Hindlimb muscle (tissue), 1 donor: ENCODE measurements around the gene NSUN6. TPM values are rescaled to one million over a fixed set of nuclear protein-coding genes. Genes with fewer than 3 reads are reported as not detected.
"Not testable (repeated sequence)": the region's sequence is repeated elsewhere in the genome, so short reads cannot be mapped to it uniquely, and the experiment has no call there.

Experiments
- DNase-seq: peaks from one replicate; pipeline ENCODE4 v3.0.0-alpha.2; 2013
- polyA plus RNA-seq: library from polyadenylated mRNA; unstranded; fragments of 120-200 nt; gene quantifications from one replicate; pipeline ENCODE4 v1.2.1, GENCODE V29; 2013; ENCODE audit not compliant: insufficient read length

The NSUN6 gene
- polyA plus RNA-seq, 1 donor: 17.8 TPM

DNA sequence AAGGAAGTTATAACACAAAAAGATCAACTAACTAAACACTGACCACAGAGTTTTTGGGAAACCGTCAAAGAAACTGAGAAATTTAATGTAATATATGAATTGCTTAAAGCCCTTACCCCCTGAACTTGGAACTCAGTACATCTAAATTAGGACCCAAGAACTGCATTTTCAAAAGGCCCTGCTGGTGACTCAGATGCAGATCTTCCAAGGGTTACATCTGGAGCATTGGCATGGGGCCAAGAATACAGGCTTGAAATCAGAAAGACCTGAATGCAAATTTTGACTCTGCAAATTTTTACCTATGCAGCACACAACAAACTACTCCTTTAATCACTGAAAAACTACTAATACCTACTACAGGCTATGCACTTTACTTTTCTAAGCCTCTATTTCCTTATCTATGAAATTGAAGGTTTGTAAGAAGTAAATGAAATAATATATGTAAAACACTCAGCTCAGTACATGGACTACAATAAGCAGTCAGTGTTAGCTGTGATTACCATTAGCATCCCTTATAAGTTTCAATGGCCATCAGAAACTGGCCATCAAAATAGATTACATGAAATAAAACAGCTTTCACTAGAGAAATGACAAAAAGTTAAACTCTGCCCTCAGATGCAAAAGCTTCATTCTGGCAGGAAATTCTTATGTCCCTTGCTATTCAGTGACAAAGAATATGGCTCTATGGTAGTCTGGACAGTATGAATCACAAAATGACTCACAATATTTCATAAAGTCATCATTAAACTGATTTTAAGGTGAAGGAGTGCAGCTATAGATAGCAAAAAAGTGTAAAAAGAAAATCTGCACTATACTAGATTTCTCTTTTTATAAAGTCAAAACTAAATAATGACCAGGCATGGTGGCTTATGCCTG is 43.6 kb downstream of the NSUN6 start:
- DNase-seq: peak; percentile 22

DNA sequence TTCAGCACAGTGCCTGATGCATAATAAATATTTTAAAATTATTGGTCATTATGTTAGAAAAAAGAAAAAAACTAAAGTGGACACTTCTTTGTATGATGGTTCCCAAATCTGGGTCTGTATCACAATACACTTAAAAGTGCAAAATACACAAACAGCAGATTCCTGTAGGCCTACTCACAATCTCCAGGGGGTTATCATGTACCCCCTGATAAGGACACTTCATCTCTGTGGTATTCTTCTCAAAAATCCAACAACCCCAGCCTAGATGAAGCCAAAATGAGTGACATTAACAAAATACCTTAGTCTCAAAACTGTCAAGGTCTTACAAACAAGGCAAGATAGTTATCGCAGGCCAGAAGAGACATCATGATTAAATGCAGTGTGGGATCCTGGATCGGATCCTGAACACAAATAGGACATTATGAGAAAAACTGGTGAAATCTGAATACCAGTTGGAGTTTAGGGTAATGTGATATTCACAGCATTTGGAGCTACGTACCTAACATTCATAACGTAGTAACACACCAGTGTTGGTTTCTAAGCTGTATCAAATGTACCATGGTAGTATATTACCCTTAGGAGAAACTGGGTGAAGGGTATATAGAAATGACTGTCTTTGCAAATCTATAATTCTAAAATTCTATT is 45.2 kb downstream of the NSUN6 start:
- DNase-seq: no peak

GRCh38 chr10:18601321-18601720 is 50.1 kb downstream of the NSUN6 start:
- peak; percentile 6 for DNase-seq

- DNase-seq: no peak
Measured at GRCh38 chr10:18599392-18599791, 52.0 kb downstream of the NSUN6 start.

- DNase-seq: no peak
Measured at GRCh38 chr10:18594574-18595156, 56.7 kb downstream of the NSUN6 start.

GRCh38 chr10:18591141-18591540 is 60.2 kb downstream of the NSUN6 start:
- DNase-seq: not testable (repeated sequence)

DNA sequence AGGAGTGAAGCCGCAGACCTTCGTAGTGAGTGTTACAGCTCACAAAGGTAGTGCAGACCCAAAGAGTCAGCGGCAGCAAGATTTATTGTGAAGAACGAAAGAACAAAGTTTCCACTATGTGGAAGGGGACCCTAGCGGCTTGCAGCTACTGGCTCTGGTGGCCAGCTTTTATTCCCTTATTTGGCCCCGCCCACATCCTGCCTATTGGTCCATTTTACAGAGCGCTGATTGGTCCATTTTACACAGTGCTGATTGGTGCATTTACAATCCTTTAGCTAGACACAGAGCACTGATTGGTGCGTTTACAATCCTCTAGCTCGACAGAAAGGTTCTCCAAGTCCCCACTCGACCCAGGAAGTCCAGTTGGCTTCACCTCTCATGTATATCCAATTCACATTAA is 64.8 kb downstream of the NSUN6 start:
- not testable (repeated sequence) for DNase-seq

DNA sequence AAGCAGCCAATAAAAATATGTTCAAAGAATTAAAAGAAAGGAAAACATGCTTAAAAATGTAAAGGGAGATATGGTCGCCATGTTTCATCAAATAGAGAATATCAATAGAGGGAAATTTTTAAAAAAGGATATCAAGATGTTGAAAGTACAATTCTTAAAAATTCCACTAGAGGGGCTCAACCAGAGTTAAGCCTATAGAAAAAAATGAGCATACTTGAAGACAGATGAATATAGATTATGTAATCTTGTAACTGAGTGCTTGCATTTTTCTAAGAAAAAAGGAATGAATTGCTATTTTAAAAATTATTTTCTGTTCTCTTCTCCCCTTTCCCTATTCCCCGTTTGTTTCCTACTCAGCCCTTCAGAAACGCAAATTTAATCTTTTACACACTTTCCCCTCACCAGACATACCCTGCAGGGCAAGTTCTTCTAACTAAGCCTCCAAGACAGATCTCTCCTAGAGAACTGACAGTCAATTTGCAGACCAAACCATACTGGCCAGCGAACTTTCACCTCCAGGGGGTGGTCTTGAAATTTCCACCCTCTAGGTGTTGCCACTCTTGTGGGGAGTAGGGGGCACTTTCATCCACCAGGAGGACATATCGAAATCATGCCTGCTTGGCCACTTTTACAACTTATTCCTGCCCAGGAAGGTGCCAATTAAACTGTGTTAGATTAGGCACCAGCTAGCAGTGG is 67.7 kb downstream of the NSUN6 start:
- DNase-seq: no peak

DNA sequence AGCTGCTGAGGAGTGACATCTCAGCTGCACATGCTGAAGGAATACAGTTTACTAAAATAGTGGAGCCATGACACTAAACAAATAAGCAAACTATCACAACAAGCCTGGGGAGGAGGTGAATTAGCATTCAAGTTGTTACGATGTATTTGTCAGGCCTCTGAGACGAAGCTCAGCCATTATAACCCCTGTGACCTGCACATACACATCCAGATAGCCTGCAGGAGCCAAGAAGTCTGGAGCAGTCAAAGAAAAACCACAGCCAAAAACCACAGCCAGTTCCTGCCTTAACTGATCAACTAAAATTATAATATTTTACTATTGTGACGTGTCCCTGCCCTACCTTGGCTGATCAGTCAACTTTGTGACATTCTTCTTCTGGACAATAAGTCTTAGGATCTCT is 68.6 kb downstream of the NSUN6 start:
- DNase-seq: no peak

DNA sequence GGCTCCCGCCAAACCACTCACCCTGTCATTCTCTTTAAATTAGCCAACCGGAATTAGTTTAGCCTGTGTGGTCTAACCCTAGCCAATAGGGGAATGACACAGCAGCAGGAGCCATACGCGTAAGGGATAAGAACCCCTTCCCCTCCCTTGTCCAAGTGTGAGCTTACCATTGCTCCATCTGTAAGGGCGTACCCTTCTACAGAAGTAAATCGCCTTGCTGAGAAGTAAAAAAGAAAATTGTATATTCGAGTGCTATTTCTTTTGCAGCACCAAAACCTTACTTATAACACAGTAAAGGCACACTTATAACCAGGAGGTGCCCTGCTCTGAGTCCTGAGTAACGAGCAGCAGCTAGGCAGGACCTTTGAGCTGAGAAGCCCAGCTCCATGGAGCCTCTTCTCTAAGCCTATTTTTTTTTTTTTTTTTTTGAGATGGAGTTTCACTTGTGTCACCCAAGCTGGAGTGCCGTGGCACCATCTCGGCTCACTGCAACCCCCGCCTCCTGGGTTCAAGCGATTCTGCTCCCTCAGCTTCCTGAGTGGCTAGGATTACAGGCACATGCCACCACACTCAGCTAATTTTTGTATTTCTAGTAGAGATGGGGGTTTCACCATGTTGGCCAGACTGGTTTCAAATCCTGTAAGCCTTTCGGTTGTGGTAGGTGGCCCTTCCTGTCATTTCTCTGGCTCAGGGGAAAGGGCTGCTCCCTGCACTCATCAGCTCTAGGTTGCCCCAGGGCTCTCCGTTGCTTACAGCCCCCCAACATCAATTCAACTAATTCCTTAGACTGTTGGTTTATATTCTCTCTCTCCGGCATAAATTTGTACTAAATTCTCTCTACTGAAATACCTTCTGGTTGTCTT is 73.3 kb downstream of the NSUN6 start:
- no peak for DNase-seq

DNA sequence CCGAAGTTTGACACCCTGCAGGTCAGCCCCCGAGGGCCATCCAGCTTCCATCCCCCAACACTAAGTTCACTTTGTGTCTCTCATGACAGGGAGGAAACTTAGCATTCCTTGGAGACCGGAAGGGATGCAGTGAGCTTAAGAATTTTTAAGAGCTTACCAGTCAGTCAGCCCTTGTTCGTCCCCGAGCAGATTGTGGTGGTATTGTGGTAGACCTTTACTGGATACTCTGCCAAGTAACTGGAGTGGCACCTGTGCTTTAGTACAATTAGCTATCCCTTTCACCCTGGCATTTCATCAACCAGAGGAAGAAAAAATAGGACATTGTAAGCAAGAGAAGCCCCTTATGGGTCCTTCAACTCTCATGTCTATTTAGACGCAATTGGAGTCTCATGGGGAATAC is 74.8 kb downstream of the NSUN6 start:
- DNase-seq: no peak

DNA sequence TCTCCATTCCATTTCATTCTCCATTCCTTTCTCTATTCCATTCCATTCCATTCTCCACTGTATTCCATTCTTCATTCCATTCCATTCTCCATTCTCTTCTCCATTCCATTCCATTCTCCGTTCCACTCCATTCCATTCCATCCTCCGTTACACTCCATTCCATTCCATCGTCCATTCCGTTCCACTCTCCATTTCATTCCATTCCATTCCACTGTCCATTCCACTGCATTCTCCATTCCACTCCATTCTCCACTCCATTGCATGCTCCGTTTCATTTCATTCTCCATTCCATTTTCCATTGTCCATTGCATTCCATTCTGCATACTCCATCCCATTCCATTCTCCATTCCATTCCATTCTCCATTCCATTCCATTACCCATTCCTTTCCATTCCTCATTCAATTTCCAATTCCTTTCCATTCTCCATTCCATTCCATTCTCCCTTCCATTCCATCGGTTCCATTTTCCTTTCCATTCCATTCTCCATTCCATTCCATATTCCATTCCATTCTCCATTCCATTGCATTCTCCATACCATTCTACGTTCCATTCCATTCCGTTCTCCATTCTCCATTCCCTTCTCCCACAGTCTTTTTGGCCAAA is 78.3 kb downstream of the NSUN6 start:
- DNase-seq: no peak

DNA sequence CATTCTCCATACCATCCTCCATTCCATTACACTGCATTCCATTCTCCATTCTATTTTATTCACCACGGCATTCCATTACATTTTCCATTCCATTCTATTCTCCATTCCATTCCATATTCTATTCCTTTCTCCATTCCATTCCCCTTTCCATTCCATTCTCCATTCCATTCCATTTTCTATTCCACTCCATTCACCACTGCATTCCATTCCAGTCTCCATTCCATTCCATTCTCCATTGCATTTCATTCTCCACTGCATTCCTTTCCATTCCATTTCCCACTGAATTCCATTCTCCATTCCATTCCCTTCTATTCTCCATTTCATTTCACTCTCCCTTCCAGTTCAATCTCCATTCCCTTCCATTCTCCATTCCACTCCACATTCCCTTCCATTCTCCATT is 79.6 kb downstream of the NSUN6 start:
- no peak for DNase-seq

- no peak for DNase-seq
Measured at GRCh38 chr10:18571076-18571475, 80.3 kb downstream of the NSUN6 start.

DNA sequence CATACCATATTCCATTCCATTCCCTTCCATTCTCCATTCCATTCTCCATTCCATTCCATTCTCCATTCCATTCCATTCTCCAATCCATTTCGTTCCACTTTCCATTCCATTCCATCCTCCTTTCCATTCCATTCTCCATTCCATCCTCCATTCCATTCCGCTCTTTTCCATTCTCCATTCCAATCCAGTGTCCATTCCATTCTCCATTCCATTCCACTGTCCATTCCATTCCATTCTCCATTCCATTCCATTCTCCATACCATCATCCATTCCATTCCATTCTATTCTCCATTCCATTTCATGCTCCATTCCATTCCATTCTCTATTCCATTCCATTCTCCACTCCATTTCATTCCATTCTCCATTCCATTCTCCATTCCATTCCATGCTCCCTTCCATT is 81.0 kb downstream of the NSUN6 start:
- not testable (repeated sequence) for DNase-seq

DNA sequence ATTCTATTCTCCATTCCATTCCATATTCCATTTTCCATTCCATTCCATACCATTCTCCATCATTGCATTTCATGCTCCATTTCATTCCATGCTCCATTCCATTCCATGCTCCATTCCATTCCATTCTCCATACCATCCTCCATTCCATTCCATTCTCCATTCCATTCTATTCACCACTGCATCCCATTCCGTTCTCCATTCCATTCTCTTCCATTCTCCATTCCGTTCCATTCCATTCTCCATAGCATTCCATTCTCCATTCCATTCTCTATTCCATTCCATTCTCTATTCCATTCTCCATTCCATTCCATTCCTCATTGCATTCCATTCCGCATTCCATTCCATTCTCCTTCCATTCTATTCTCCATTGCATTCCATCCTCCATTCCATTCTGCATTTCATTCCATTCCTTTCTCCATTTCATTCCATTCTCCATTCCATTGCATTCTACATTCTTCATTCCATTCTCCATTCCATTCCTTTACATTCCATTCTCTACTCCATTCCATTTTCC is 84.0 kb downstream of the NSUN6 start:
- no peak for DNase-seq

DNA sequence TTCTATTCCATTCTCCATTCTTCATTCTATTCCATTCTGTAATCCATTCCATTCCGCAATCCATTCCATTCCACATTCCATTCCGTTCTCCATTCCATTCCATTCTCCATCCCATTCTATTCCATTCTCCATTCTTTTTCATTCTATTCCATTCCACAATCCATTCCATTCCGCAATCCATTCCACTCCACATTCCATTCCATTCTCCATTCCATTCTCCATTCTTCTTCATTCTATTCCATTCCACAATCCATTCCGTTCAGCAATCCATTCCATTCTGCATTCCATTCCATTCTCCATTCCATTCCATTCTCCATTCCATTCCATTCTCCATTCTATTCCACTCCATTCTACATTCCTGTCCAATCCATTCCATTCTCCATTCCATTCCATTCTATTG is 85.2 kb downstream of the NSUN6 start:
- no peak for DNase-seq

DNA sequence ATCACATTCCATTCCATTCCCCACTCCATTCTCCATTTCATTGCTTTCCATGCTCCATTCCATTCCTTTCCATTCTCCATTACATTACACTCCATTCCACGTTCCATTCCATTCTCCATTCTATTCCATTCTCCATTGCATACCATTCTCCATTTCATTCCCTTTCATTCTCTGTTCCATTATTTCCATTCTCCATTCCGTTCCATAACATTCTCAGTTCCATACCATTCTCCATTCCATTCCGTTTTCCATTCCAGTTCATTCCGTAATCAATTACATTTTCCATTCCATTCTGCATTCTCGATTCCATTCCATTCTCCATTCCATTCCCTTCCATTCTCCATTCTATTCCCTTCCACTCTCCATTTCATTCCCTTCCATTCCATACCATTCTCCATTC is 86.4 kb downstream of the NSUN6 start:
- no peak for DNase-seq

GRCh38 chr10:18563003-18563726 is 88.2 kb downstream of the NSUN6 start:
- DNase-seq: no peak

DNA sequence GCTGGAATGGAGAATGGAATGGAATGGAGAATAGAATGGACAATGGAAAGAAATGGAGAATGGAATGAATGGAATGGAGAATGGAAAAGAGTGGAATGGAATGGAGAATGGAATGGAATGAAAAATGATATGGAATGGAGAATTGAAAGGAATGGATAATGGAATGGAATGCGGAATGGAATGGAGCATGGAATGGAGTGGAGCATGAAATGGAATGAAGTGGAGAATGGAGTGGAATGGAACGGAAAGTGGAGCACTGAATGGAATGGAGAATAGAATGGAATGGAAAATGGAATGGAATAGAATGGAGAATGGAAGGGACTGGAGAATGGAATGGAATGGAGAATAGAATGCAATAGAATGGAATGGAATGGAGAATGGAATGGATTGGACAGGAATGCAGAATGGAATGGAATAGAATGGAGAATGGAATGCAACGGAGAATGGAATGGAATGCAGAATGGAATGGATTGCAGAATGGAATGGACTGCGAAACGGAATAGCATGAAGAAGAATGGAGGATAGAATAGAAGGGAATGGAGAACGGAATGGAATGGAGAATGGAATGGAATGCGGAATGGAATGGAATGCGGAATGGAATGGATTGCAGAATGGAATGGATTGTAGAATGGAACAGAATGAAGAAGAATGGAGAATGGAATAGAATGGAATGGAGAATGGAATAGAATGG is 89.4 kb downstream of the NSUN6 start:
- DNase-seq: no peak
